ENCODE data around the gene COMMD3. TPM values are rescaled to one million over a fixed set of nuclear protein-coding genes. Genes with fewer than 3 reads are reported as not detected.
A peak's percentile ranks its signal among the peaks of the same experiment; 100 is the strongest.

COMMD3 gene
- total RNA-seq, 1 donor from 2014 or later = 44.8 TPM

DNA sequence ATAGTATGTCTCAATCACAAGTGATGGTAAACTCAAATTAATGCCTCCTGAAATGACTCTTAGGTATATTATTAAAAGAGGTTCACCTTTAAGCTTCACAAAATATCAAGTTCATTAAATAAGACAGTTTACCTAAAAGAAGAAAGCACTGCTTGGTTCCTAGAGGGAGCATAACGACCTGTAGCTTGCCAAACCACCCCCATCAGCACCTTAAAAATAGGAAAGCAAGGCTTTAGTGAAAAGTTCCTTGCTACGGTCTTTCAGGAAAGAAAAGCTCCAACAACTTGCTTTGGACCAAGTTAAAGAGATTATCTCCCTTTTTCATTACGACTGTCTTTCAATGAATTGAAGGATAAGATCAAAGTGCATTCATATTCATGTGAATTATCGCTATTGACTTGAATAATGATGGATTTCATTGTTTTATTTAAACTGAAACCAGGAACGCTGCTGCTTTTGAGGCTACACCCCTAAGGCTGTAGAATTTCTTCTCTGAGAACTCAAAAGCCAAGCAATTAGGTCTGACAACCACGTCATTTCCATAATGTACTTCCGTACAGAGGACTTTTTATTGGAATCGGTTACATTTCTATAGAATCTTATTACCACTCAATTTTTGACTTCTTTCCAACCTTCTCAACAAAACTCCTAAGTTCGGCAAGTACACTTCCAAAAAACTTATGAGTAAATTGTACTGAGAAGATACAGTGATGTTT, 22.2 kb downstream of the COMMD3 start:
- H3K9me3 ChIP-seq = no peaks in the 10 kb centered on the region
- ATAC-seq (no peak), DNase-seq (no peak)
- peaks cover 84% of the 10 kb centered on the region for H3K27me3 ChIP-seq
- TF ChIP-seq, protein P1, sequence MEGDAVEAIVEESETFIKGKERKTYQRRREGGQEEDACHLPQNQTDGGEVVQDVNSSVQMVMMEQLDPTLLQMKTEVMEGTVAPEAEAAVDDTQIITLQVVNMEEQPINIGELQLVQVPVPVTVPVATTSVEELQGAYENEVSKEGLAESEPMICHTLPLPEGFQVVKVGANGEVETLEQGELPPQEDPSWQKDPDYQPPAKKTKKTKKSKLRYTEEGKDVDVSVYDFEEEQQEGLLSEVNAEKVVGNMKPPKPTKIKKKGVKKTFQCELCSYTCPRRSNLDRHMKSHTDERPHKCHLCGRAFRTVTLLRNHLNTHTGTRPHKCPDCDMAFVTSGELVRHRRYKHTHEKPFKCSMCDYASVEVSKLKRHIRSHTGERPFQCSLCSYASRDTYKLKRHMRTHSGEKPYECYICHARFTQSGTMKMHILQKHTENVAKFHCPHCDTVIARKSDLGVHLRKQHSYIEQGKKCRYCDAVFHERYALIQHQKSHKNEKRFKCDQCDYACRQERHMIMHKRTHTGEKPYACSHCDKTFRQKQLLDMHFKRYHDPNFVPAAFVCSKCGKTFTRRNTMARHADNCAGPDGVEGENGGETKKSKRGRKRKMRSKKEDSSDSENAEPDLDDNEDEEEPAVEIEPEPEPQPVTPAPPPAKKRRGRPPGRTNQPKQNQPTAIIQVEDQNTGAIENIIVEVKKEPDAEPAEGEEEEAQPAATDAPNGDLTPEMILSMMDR (IDR thresholded peaks at IDR 0.05) = no peak
- H3K4me3 ChIP-seq = no peak overlapping the region
- H3K36me3 ChIP-seq = no peaks in the 10 kb centered on the region
- H3K27ac ChIP-seq = no peak overlapping the region
- peaks cover 13% of the 10 kb centered on the region for H3K4me1 ChIP-seq
- intact Hi-C loops (cut with DNase I) = no loop called here

DNA sequence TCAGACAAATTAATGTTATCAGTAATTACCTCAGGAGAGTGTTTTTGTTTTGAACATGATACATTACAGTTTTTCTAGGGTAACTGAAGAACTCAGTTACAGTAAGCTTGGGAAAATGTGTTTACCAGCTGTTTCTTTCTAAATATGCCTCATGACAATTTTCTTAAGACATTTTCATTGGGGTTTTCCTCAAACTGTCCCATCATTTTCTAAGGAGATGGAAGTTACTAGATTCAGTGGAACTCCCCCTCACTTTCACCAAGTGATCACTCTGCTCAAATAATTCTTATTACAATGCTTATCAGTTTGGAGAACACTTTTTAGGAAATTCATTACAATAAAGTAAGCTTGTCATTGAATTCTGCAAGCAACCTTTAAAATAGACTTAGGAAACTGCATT, 22.7 kb downstream of the COMMD3 start:
- H3K4me3 ChIP-seq = no peak overlapping the region
- H3K9me3 ChIP-seq = no peaks in the 10 kb centered on the region
- DNase-seq (no peak), ATAC-seq (no peak)
- peaks cover 88% of the 10 kb centered on the region for H3K27me3 ChIP-seq
- H3K36me3 ChIP-seq = no peaks in the 10 kb centered on the region
- peaks cover 13% of the 10 kb centered on the region for H3K4me1 ChIP-seq
- H3K27ac ChIP-seq = no peak overlapping the region
- intact Hi-C loops (cut with DNase I) = no loop called here
- TF ChIP-seq, protein P1 (IDR thresholded peaks at IDR 0.05) = no peak

DNA sequence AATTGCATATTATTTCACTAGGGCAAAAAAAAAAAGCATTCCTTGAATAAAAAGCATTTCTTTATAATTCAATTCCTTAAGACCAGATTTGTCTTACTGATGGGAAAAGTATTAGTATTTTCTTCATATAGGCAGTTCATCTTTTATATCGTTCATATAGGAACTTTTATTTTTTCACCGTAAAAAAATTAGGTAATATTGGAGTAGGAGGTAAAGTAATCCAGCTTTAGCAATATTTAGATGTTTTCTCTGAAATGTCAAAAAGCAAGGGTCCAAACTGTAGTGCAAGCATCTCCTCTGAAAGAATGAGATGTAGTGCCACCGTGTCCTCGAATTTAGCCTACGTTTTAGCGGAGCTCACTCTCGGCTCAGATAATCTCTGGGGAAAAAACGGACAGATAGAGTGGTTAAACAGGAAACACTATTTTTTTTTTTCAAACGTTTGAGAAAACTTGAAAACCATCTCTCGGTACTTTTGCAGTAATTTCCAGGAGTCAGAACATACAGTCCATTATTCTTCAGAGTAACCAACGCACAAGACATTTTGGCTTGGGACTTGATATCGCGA, 23.7 kb downstream of the COMMD3 start:
- peaks cover 13% of the 10 kb centered on the region for H3K4me1 ChIP-seq
- DNase-seq = no peak
- intact Hi-C loops (cut with DNase I) = no loop called here
- peaks cover 88% of the 10 kb centered on the region for H3K27me3 ChIP-seq
- TF ChIP-seq, protein P1 (IDR thresholded peaks at IDR 0.05) = no peak
- H3K4me3 ChIP-seq = peak overlapping the region; percentile 79
- ATAC-seq = no peak
- no peaks in the 10 kb centered on the region for H3K36me3 ChIP-seq
- no peaks in the 10 kb centered on the region for H3K9me3 ChIP-seq
- H3K27ac ChIP-seq = peak overlapping the region; percentile 92

DNA sequence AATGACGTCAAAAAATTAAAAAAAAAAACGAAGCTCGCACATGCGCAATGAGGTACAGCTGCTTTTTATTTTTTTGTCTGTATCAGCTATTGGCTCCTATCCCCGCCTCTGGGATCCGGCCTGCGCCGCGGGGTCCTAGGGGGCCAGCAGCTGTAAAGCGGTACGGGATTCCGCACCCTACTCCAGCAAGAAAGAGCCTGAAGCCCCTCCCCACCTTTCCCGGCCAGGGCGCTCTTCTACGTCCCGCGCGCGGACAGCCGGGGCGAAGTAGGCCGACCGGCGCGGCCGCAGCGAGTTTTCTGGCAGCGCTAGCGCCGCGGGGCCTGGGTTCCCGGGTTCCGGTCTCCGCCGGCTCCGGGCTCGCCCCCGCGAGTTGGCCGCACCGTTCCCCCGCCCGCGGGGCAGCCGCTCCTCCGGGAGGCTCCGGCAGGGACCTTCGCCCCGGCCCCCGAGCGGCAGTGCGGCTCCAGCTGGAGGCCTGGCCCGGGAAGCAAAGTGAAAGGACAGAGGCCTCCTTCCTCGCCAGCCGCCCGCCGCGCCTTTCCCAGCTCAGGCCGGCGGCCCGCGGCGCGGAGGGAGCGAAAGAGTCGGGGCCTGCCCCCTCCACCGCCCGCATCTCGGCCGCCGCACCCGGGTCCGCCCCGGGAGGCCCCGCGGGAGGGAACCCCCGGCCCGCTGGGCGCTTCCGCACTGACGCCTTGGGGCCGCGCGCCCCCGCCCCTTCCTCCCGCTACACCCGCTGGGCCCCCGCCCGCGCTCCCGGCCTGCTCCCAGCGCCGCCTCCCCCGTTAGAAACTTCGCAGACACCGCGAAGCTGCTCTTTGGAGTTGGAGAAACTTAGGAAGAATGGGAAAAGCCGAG, 24.4 kb downstream of the COMMD3 start:
- Histone ChIP-seq H3K9me3 (no peaks in the 10 kb centered on the region), H3K36me3 (no peaks in the 10 kb centered on the region), H3K27ac (peak overlapping the region; percentile 92), H3K27me3 (peaks cover 88% of the 10 kb centered on the region), H3K4me1 (peaks cover 10% of the 10 kb centered on the region), H3K4me3 (peak overlapping the region; percentile 79)
- peak; percentile 89 for ATAC-seq
- TF ChIP-seq, protein P1 (IDR thresholded peaks at IDR 0.05) = no peak
- intact Hi-C loops (cut with DNase I) = no loop called here
- DNase-seq = peak; percentile 85

DNA sequence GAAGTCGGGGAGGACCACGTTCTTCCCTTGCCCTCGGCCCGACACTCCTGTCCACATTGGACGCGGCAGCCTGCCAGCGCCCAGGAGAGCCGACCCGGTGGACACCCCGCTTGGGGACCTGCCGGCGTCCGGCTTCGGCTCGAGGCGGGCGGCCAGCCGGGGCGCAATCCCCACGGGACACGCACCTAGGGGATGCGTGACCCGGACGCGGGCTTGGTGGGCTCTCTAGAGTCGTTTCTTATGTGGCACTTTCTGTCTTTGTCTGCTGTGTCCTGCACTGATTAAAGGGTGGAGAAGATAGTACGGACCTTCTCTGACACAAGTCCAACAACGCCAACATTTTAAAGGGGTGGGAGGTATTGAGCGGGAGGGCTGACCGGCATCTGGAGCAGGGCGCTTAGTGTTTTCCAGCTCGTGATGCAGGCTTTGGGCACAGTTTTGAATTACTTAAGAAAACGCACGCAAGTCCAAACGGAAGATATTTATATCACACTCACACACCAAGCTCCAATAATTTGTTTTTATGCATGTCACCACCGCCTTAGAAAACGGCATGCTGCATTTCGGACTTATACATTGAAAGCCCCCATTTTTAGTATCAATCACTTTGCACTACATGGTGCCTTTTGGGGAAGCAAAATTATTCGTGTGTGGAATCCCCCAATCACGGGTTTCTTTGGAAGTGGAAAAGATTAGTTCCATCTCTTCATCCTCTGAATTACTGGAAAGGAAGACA, 25.2 kb downstream of the COMMD3 start:
- H3K4me1 ChIP-seq = peaks cover 3% of the 10 kb centered on the region
- peak overlapping the region; percentile 79 for H3K4me3 ChIP-seq
- peak; percentile 39 for ATAC-seq
- peaks cover 88% of the 10 kb centered on the region for H3K27me3 ChIP-seq
- no peaks in the 10 kb centered on the region for H3K9me3 ChIP-seq
- H3K36me3 ChIP-seq = no peaks in the 10 kb centered on the region
- DNase-seq = no peak
- intact Hi-C loops (cut with DNase I) = no loop called here
- TF ChIP-seq, protein P1 (IDR thresholded peaks at IDR 0.05) = no peak
- peak overlapping the region; percentile 92 for H3K27ac ChIP-seq

Data from upper lobe of right lung (tissue), 1 donor.